ENCODE data around the gene MIPEP.

The MIPEP gene

DNA sequence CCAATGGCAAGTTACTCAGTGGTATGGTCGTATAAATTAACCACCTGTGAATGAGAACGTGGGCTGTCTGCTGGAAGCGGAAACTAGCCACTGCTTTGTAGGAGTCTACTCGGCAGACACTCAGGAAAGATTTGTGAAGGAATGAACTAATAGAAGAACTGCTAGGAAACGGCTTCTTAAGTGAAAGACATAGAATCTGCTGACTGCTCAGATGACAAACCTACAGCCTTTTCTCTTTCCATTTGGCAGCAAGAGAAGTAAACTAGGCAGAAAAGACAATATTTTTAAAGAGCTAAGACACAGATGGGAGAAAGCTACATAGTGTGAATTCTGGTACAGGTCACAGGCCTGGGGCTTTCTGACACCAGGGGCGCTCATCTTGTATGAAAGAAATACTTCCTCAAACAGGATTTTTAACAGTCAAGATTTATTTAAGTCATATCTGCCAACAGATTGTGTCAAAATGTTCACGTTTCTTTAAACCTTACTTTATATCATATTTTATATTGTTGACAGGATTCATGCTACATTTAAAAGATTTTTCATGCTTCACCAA, 78.4 kb downstream of the MIPEP start:
- DNase-seq (ENCODE audit: low read depth) = no peak

DNA sequence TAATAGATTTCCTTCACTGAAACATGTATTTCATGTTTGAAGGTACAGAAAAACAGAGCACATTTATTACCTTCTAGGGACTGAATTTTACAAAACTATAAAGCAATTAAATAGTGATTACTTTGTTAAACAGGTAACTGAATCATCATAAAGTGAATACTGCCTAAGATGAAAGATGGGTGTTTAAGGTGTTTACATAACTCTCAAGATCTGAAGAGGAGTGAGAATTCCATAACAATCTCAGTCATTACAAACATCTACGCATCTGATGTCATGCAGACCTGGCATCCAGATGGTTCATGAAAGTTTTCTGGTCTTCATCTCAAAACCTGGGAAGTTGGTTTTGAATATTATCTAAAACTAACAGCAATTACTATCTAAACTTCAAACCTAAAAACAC, 80.4 kb downstream of the MIPEP start:
- DNase-seq (ENCODE audit: low read depth) = no peak

DNA sequence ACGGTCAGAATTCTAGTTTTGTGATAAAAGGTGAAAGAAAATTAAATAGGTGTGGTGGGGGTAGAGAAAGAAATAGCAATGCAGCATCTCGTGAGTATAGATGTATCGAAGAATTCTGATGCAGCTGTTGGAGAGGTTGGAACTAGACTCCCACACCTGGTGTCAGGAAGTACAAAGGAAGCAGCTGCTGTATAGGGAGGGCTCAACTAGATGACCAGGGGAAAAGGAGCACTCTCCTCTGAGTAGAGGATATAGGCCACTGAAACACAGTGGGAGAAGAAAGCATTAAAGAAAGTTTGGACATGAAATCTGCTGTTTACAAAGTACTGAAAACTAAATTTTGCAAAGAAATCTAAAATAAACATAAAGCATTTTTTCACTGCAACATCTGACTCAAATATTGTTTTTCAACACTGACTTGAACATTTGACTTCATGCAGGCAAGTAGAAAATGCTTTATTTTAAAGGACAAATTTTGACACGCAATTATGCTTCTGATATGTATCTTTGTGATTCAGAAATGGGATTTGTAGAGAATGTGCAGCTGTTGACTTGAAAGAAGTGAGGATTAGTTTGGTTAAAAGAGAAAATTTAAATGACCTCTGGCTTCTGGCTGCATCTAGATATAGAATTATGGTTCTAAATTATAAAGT, 82.2 kb downstream of the MIPEP start:
- DNase-seq (ENCODE audit: low read depth) = no peak

DNA sequence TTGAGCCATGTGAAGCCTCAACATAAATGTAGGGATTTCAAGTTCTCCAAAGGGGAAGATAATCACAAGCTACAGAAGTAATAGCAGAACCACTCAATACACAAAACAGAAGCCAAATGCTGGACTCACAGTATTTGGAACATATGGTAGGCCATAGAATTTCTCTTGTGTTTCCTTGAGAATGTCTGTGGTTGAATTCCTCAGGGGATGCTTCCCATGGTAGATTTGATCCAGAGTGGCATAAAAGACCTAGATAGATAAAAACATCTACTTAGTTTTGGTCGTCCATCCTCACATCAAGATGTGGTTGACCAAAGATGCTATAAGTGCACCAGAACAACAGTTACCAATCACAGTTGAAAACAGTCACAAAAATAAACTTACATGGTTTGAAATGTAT, 83.4 kb downstream of the MIPEP start:
- DNase-seq (ENCODE audit: low read depth) = no peak

- DNase-seq (ENCODE audit: low read depth) = no peak
Measured at GRCh38 chr13:23805122-23805521, 84.1 kb downstream of the MIPEP start.

- DNase-seq (ENCODE audit: low read depth) = no peak
Measured at GRCh38 chr13:23804166-23804565, 85.0 kb downstream of the MIPEP start.

GRCh38 chr13:23801141-23801540, 88.1 kb downstream of the MIPEP start:
- DNase-seq (ENCODE audit: low read depth) = no peak

DNA sequence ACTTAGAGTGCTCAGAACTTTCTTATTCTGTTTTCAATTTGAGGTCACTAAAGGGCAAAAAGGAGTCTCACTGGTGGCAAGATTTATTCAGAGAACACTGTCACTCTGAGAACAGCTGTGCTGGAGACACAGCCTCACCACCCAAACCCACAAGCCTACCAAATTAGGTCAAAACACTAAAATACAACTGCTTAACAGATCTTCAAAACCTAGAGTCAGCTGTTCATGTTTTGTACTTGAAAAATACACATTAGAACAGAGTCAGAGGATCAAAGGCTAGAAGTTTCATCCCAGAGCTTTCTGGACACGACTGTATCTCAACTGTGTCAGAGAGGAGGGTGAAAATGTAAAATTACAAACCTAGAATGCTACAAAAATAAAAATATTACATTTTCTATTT, 89.3 kb downstream of the MIPEP start:
- DNase-seq (ENCODE audit: low read depth) = no peak

- DNase-seq (ENCODE audit: low read depth) = no peak
Measured at GRCh38 chr13:23797276-23797903, 91.8 kb downstream of the MIPEP start.

- DNase-seq (ENCODE audit: low read depth) = no peak
Measured at GRCh38 chr13:23796551-23796950, 92.6 kb downstream of the MIPEP start.

DNA sequence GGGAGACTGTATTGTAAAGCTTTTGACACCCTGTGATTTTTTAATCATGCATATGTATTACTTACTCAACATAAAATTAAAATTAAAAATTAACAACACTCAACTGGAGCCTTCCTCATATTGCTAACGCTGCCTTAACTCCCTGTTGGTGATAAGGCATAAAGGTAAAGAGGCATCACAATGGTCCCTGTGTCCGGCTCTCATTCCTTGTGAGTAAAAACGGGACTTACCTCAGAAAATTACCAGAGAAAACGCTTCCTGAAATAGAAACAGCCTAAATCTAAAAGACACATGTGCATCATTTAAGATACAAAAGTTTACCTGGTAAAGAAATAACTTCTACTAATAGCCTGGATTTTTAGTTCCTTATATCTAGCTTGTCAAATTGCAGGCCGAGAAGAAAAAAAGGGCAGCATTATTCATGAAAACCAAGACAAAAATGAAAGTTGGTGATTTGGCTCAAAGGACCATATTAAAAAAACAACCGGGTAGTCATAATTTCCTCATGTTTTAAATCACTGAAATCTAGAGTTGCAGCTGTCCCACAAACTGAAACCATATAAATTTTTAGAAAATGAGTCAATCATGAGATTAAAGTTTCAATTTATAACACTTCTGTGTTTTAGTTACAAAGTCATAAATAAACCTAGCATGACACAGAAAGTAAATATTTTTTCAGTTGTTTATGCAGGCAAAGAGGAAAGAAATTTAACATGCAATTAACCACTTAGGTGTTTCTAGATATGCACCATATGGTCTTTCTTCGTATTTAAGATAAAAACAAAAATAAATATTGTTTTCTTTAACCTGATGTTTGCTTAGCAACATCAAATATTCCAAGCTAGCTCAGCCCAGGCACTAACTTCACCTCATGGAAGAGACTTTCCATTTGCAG, 94.7 kb downstream of the MIPEP start:
- DNase-seq (ENCODE audit: low read depth) = no peak

DNA sequence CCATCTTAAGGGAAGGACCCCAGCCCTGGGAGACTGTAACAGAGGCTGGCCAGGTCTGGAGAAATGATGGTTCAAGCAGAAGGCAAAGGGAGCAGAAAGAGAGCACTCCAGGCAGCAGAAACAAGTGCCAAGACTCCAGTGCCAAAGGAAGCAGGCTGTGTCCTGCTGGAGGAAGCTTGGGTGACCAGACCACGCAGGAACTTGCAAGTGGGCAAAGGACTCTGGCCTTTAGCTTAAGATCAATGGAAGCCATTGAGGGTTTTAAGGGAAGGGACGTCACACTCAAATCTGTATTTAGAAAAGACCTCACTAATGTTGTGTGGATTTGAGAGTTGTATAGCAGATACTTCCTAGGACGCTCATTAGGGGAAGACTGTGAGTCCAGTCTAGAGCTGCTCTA, 95.5 kb downstream of the MIPEP start:
- DNase-seq (ENCODE audit: low read depth) = no peak

DNA sequence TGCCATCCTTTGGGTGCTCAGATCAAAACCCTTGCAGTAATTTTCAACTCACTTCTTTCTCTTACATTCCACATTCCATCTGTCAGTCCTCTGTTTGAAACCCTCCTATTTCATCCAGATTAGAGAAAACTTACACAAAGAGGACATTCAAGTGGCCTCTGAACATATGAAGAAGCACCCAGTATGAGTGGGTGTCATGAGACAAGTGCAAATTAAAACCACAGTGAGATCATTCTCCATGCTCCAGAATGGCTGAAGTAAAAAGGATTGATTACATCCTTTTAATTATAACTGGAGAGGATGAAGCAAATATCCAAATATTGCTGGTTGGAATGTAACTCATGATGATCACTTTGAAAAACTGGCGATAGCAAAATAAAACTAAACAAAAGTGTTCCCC, 96.5 kb downstream of the MIPEP start:
- DNase-seq (ENCODE audit: low read depth) = no peak

GRCh38 chr13:23790577-23791170, 98.5 kb downstream of the MIPEP start:
- DNase-seq (ENCODE audit: low read depth) = no peak

GRCh38 chr13:23789576-23790346, 99.4 kb downstream of the MIPEP start:
- DNase-seq (ENCODE audit: low read depth) = no peak

- DNase-seq (ENCODE audit: low read depth) = no peak
Measured at GRCh38 chr13:23788459-23788858, 100.7 kb downstream of the MIPEP start.

- DNase-seq (ENCODE audit: low read depth) = no peak
Measured at GRCh38 chr13:23787464-23787863, 101.7 kb downstream of the MIPEP start.

DNA sequence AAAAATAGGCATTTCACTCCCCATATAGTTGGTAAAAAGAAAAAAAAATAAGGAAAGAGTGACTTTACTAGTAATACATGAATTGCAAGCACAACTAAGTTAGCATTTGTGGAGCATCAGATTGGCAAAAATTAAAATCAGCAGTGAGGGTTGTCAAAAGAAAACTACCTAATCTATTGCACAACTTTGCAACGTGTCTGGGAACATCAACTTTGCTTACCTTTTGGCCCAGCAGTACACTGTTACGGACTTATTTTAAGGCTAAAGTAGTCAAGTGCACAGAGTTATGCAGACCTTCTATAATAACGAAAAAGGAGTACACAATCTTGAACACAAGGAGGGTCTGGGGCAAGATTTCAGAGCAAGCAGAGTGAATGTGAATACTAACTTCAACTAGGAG, 102.6 kb downstream of the MIPEP start:
- no peak for DNase-seq (ENCODE audit: low read depth)

DNA sequence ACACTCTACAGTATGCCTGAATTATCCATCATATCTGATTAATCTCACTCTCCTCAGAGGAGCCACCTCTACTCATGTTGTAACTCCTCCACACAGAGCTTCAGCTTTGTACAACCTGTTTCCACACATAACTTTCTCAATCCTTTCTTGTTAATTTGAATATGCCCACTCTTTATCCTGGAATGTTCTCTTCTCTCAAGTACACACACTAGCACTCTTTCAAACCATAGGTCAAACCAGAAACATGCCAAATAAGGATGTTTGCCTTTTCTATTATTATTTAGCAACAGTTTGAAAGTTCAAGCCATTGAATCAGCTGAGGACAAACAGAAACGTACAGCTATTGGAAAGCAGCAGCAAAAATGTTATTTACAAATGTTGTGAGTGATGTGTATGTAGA, 110.3 kb downstream of the MIPEP start:
- no peak for DNase-seq (ENCODE audit: low read depth)

DNA sequence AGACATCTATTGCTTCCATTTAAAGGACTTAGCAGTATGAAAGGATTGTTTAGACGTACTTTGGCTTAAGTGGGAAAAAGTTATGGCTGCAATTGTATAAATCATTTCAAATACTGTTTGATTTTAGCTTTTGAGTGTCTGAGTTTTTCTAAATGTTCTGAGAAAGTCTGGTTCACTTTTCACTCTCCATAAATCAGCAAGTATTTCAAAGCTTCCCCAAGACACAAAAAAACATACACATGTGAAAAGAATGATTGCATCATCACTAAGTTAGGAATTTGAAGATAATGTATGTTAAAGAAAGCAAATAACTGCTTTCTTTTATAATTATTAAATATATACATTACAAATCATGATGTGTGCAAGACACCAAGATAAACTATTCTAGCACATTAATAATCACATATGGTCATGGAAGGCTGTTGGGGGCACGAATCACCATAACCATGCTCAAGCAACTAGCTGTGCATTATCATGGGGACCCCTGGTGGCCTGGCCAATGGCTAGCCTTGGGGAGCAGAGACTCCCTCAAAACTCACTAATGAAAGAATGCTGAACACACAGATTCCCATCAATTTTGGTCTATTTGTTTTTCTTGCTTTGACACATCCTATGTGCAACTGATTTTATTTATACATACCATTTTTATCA, 111.1 kb downstream of the MIPEP start:
- no peak for DNase-seq (ENCODE audit: low read depth)

- no peak for DNase-seq (ENCODE audit: low read depth)
Measured at GRCh38 chr13:23777575-23777870, 111.7 kb downstream of the MIPEP start.
